NCI-H774 (cell line): ENCODE data around the gene PLA2G15.

Source experiments
- DNase-seq: peaks from one replicate; lab custom pipeline; 2025; lab: John Stamatoyannopoulos, UW

PLA2G15 gene

GRCh38 chr16:68298907-68299561 lies 53.9 kb downstream of the PLA2G15 start:
- no peak for DNase-seq

GRCh38 chr16:68299571-68300453 lies 54.6 kb downstream of the PLA2G15 start:
- DNase-seq = no peak

DNA sequence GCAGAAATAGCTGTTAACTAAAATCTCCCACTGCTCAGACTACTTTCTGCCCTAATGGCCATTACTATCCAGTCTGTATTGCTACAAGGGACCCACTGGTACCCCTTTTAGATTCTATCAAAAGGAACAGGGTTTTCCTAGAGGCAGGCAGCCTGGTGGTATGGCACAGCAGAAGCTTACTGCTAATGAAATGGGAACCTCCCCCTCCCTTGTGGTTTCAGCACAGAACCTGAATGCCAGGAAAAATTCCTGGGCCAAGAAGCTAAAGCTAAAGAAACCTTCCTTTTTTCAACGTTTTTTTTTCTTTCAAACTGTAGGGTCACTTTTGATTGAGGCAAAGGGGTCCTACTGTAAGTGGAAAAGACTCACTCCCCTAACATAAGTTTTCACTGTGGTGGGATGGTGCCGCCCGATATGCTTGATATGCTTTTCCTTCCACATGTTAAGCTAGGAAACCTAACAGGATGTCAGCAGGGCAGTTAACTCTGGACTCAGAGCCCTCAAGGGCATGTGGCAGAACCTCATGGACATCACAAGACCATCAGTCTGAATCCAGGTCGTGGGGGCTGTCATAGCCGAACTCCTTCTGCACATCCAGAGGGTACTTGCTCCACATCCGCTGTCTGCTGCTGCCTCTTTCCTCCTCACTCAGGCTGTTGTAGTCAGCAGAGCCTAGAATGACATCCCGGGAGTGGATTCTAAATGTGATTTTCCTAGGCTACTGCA lies 55.7 kb downstream of the PLA2G15 start:
- no peak for DNase-seq

GRCh38 chr16:68306633-68307032 lies 61.5 kb downstream of the PLA2G15 start:
- no peak for DNase-seq

DNA sequence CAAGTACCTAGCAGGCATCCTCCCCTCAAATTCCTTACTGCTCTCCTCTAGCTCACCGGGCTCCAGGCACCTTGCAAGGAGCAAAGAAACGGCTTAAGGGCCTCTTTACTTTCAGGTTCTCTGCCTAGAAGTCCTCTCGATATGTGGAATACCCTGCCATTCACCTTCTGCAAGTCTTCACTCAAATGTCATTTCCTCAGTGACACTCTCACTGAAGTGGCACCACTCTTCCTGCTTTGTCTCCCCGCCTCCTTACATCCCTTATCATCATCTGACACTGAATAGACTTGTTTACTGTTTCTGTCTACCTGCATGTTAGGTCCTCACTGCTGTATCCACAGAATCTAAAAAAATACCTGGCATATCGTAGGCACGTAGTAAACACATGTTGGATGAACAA lies 64.6 kb downstream of the PLA2G15 start:
- no peak for DNase-seq

GRCh38 chr16:68310437-68310773 lies 65.2 kb downstream of the PLA2G15 start:
- no peak for DNase-seq
